SK-N-SH (cell line): Measurements from ENCODE around the gene SMLR1. TPM values are rescaled to one million over a fixed set of nuclear protein-coding genes. Genes with fewer than 3 reads are reported as not detected.

ENCODE experiments used
- CTCF ChIA-PET: fragments of 300-600, 350-600 bp; formaldehyde crosslinking; extraction: SDS; loops from one replicate; lab custom pipeline; 2021; lab: Yijun Ruan, JAX
- POLR2A ChIA-PET: fragments of 350-600 bp; sonication (Branson Sonifier 250); formaldehyde crosslinking; extraction: SDS; loops from one replicate; lab custom pipeline; 2020; ENCODE audit warnings: antibody characterized with exemption, inconsistent platforms; lab: Yijun Ruan, JAX
- DNase-seq: peaks from one replicate; pipeline ENCODE4 v3.0.0; 2012
- H2AFZ ChIP-seq: fragments of 200-600 bp; sonication (generic); 2 replicates; pipeline ENCODE4 v1.8.1; 2016; ENCODE audit warnings: antibody characterized with exemption, mild to moderate bottlenecking, low read depth
- H3F3A ChIP-seq: fragments of 200-600 bp; sonication (generic); replicated peaks from 2 replicates; pipeline ENCODE3; 2016; ENCODE audit warnings: antibody characterized with exemption, mild to moderate bottlenecking; ENCODE audit not compliant: insufficient read depth
- H3K27ac ChIP-seq, 2 experiments: fragments of 200-500 bp in 1 of 2; fragments of 200-600 bp in 1 of 2; sonication (Bioruptor generic) in 1 of 2; sonication (generic), shearing (Covaris generic) in 1 of 2; 2 replicates each; pipeline versions ENCODE4 v1.5.1 to v1.6.1; 2014 to 2016; ENCODE audit warnings: low read depth in 2 of 2, inconsistent platforms in 1 of 2, low read length in 1 of 2, mild to moderate bottlenecking in 1 of 2, mixed read lengths in 1 of 2
- H3K27me3 ChIP-seq: fragments of 200-600 bp; sonication (generic), shearing (Covaris generic); 2 replicates; pipeline ENCODE4 v1.6.1; 2016; ENCODE audit warnings: mixed run types; ENCODE audit not compliant: insufficient read depth
- H3K36me3 ChIP-seq, 2 experiments: fragments of 200-500 bp in 1 of 2; fragments of 200-600 bp in 1 of 2; sonication (Bioruptor generic) in 1 of 2; sonication (generic) in 1 of 2; replicated peaks in 1 of 2; 2 replicates each; pipeline versions ENCODE3 to v1.5.1; 2014 to 2016; ENCODE audit warnings: low read length in 1 of 2, mild to moderate bottlenecking in 1 of 2; ENCODE audit not compliant: insufficient read depth in 2 of 2, control insufficient read depth in 1 of 2
- H3K4me1 ChIP-seq, 2 experiments: fragments of 200-500 bp in 1 of 2; fragments of 200-600 bp in 1 of 2; sonication (Bioruptor generic) in 1 of 2; sonication (generic), shearing (Covaris generic) in 1 of 2; 2 replicates each; pipeline versions ENCODE4 v1.5.1 to v1.6.1; 2014 to 2016; ENCODE audit warnings: low read depth in 1 of 2, low read length in 1 of 2, mixed run types in 1 of 2; ENCODE audit not compliant: insufficient read depth in 2 of 2, control insufficient read depth in 1 of 2
- H3K4me2 ChIP-seq: fragments of 200-600 bp; sonication (generic), shearing (Covaris generic); 2 replicates; pipeline ENCODE4 v1.6.1; 2017; ENCODE audit warnings: mixed run types
- H3K4me3 ChIP-seq, 2 experiments: fragments of 200-500 bp in 1 of 2; fragments of 200-600 bp in 1 of 2; sonication (Bioruptor generic) in 1 of 2; sonication (generic), shearing (Covaris generic) in 1 of 2; 2 replicates each; pipeline versions ENCODE4 v1.5.1 to v1.8.1; 2014 to 2016; ENCODE audit warnings: low read depth in 2 of 2, inconsistent platforms in 1 of 2, low read length in 1 of 2, mild to moderate bottlenecking in 1 of 2, mixed read lengths in 1 of 2, moderate library complexity in 1 of 2
- H3K79me2 ChIP-seq: fragments of 200-600 bp; sonication (generic); 2 replicates; pipeline ENCODE4 v1.8.1; 2017; ENCODE audit warnings: mild to moderate bottlenecking; ENCODE audit not compliant: insufficient read depth
- H3K9ac ChIP-seq: fragments of 200-600 bp; sonication (generic); 2 replicates; pipeline ENCODE4 v1.6.1; 2017; ENCODE audit warnings: mixed run types
- H3K9me2 ChIP-seq: fragments of 200-600 bp; sonication (generic); 2 replicates; pipeline ENCODE4 v1.6.1; 2017; ENCODE audit warnings: mixed run types
- H3K9me3 ChIP-seq: fragments of 200-600 bp; sonication (generic); 2 replicates; pipeline ENCODE4 v1.6.1; 2017; ENCODE audit warnings: mixed run types, mild to moderate bottlenecking, moderate library complexity
- H4K20me1 ChIP-seq: fragments of 200-600 bp; sonication (generic); 2 replicates; pipeline ENCODE4 v1.6.1; 2017; ENCODE audit warnings: mild to moderate bottlenecking, mixed run types; ENCODE audit not compliant: insufficient read depth
- CTCF ChIP-seq: fragments of 200-600 bp; sonication (generic); IDR thresholded peaks from 2 replicates; pipeline ENCODE4 v1.6.1; 2017; ENCODE audit warnings: antibody characterized with exemption, mild to moderate bottlenecking, moderate library complexity
- ELF1 ChIP-seq: IDR thresholded peaks from 2 replicates; pipeline ENCODE4 v1.4.0; 2012
- EZH2phosphoT487 ChIP-seq: fragments of 200-600 bp; sonication (generic); IDR thresholded peaks from 2 replicates; pipeline ENCODE4 v1.6.1; 2017; ENCODE audit warnings: low read depth, mixed run types, mild to moderate bottlenecking, antibody characterized with exemption, moderate library complexity, borderline replicate concordance
- FOXJ3 ChIP-seq: sonication (generic); formaldehyde crosslinking; IDR thresholded peaks from 2 replicates; pipeline ENCODE4 v1.5.1; 2020; ENCODE audit warnings: mild to moderate bottlenecking, missing genetic modification reagents
- GABPA ChIP-seq: IDR thresholded peaks from 2 replicates; pipeline ENCODE4 v1.4.0; 2012; ENCODE audit warnings: low read depth, mild to moderate bottlenecking
- JUND ChIP-seq: IDR thresholded peaks from 2 replicates; pipeline ENCODE4 v1.4.0; 2012
- MEF2A ChIP-seq: IDR thresholded peaks from 2 replicates; pipeline ENCODE4 v1.4.0; 2012; ENCODE audit warnings: low read depth, borderline replicate concordance
- NRF1 ChIP-seq: IDR thresholded peaks from 2 replicates; pipeline ENCODE4 v1.6.1; 2012; ENCODE audit warnings: low read depth, mild to moderate bottlenecking, low read length
- PBX3 ChIP-seq: IDR thresholded peaks from 2 replicates; pipeline ENCODE4; 2012
- RAD21 ChIP-seq: IDR thresholded peaks from 2 replicates; pipeline ENCODE4 v1.6.1; 2012; ENCODE audit warnings: mild to moderate bottlenecking, low read length
- RXRA ChIP-seq: IDR thresholded peaks from 2 replicates; pipeline ENCODE4 v1.4.0; 2012; ENCODE audit warnings: low read depth, mild to moderate bottlenecking, borderline replicate concordance
- USF1 ChIP-seq: IDR thresholded peaks from 2 replicates; pipeline ENCODE4 v1.4.0; 2012; ENCODE audit warnings: low read depth, borderline replicate concordance
- YY1 ChIP-seq: IDR thresholded peaks from 2 replicates; pipeline ENCODE4 v1.4.0; 2012; ENCODE audit warnings: low read depth, mild to moderate bottlenecking
- WGBS: methylation state at CpG from one replicate; pipeline ENCODE4 v1.1.6; 2017; ENCODE audit warnings: low lambda C conversion rate; 5-methylcytosine and 5-hydroxymethylcytosine counted together
- polyA plus RNA-seq, 3 experiments: library from polyadenylated mRNA; depleted of rRNA; stranded (reverse); fragments of >200 nt; gene quantifications; 2 replicates each; pipeline ENCODE4 v1.2.3, GENCODE V29; 2012

Gene SMLR1
- polyA plus RNA-seq, 1 of the 3 experiments (the other 2 are of a cell fraction) = 0.03 TPM

- POLR2A ChIA-PET = no interaction called here
- Histone ChIP-seq H3K36me3 (no peaks in the 10 kb centered on the region), H3K9ac (no peak overlapping the region), H3F3A (peaks cover 21% of the 10 kb centered on the region), H3K27ac (peak overlapping the region; percentile 72 to 82), H3K4me3 (no peak overlapping the region), H3K4me2 (peak overlapping the region; percentile 63; the same call in 1 of the 2 replicates), H2AFZ (no peak overlapping the region), H3K79me2 (no peaks in the 10 kb centered on the region), H4K20me1 (no peaks in the 10 kb centered on the region), H3K9me3 (no peaks in the 10 kb centered on the region), H3K4me1 (peaks cover 0 to 15% of the 10 kb centered on the region in 2 experiments; a peak in 3 of 4 replicates), H3K9me2 (no peaks in the 10 kb centered on the region), H3K27me3 (no peaks in the 10 kb centered on the region)
- DNase-seq = no peak
- 0% methylated on average over 1 of the region's 1 CpG for WGBS
- TF ChIP-seq GABPA = no peak
- CTCF ChIA-PET = no interaction called here
These were observed 47.1 kb upstream of the SMLR1 start for GRCh38 chr6:130780122-130780521.

DNA sequence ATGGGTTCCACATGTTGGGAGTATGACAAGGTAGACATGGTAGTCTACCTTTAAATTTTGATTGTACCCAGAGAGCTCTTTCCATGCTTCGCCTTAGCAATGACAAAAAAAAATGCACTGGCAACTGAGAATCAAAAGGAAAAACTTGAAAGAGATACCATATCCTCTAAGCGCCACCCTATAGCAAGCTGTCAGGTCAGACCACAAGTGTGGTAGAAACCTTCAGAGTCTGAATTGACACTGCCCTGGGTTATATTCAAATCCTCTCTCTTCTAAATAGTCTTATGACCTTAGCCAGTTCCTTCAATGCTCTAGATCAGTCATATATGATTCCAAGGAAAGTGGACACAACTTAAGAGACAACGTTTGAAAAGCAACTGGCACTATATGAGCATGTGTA is 45.6 kb upstream of the SMLR1 start:
- Histone ChIP-seq H2AFZ (no peak overlapping the region), H3K9ac (no peak overlapping the region), H3K27ac (no peak overlapping the region), H3K4me3 (no peak overlapping the region), H3K4me1 (peaks cover 0 to 15% of the 10 kb centered on the region in 2 experiments; a peak in 3 of 4 replicates), H3K4me2 (no peak overlapping the region), H3K79me2 (no peaks in the 10 kb centered on the region), H3K9me2 (no peaks in the 10 kb centered on the region), H3K9me3 (no peaks in the 10 kb centered on the region), H3K27me3 (no peaks in the 10 kb centered on the region), H3F3A (peaks cover 21% of the 10 kb centered on the region), H3K36me3 (no peaks in the 10 kb centered on the region), H4K20me1 (no peaks in the 10 kb centered on the region)
- ChIA-PET CTCF (interaction anchor here (1.0 kb wide), 1 partner anchor 21 kb away, joined by 3 read pairs; no protein-coding TSS in a partner anchor), POLR2A (no interaction called here)
- TF ChIP-seq JUND = no peak
- TF ChIP-seq YY1 = no peak
- no peak for TF ChIP-seq RAD21
- TF ChIP-seq PBX3 = no peak
- no peak for TF ChIP-seq NRF1
- no peak for TF ChIP-seq RXRA
- TF ChIP-seq ELF1 = no peak
- no peak for TF ChIP-seq FOXJ3 (CRISPR knock-in tag)
- TF ChIP-seq EZH2phosphoT487 = no peak
- no peak for TF ChIP-seq CTCF
- no peak for TF ChIP-seq MEF2A
- no peak for TF ChIP-seq USF1
- no peak for DNase-seq
- 70% methylated on average over 3 of the region's 3 CpGs for WGBS
